PC-3 (cell line): ENCODE results near the gene C1D. TPM values are rescaled to one million over a fixed set of nuclear protein-coding genes. Genes with fewer than 3 reads are reported as not detected.

Experiments used
- ATAC-seq: fragments of 200-7000 bp; cut with Tn5 transposase; 2 replicates; pipeline ENCODE4 v1.9.1; 2020; ENCODE audit warnings: mild to moderate bottlenecking, moderate library complexity
- BruUV-seq: library from RNA; stranded (reverse); fragments of 400-500 nt; replicated peaks from 2 replicates; lab custom pipeline; 2021; lab: Mats Ljungman, UMichigan
- CTCF ChIA-PET: fragments of 300-600 bp; sonication (Branson Sonifier 250); formaldehyde crosslinking; loops from one replicate; lab custom pipeline; 2022; ENCODE audit warnings: antibody characterized with exemption; lab: Charles Lee
- POLR2A ChIA-PET: fragments of 300-600 bp; sonication (Branson Sonifier 250); formaldehyde crosslinking; loops from one replicate; lab custom pipeline; 2022; ENCODE audit warnings: antibody characterized with exemption; ENCODE audit not compliant: unreplicated experiment; lab: Charles Lee
- DNase-seq: peaks from one replicate; pipeline ENCODE4 v3.0.0-alpha.2; 2015
- H2AFZ ChIP-seq: fragments of 300-600 bp; sonication (generic); 2 replicates; pipeline ENCODE4 v1.6.0; 2016; ENCODE audit warnings: antibody characterized with exemption, low read length
- H3F3A ChIP-seq: fragments of 300-600 bp; sonication (generic); one replicate; pipeline ENCODE4 v1.6.0; 2017; ENCODE audit warnings: antibody characterized with exemption, low read length, control low read depth, mild to moderate bottlenecking; ENCODE audit not compliant: unreplicated experiment
- H3K27ac ChIP-seq: fragments of 300-600 bp; sonication (generic); 2 replicates; pipeline ENCODE4 v1.5.1; 2016; ENCODE audit warnings: mild to moderate bottlenecking, low read length
- H3K27me3 ChIP-seq: fragments of 300-600 bp; sonication (generic); 2 replicates; pipeline ENCODE4 v1.6.1; 2016; ENCODE audit warnings: low read length, mixed read lengths
- H3K36me3 ChIP-seq: fragments of 300-600 bp; sonication (generic); 2 replicates; pipeline ENCODE4 v1.6.1; 2016; ENCODE audit warnings: low read depth, mixed run types, low read length, mixed read lengths
- H3K4me1 ChIP-seq: fragments of 300-600 bp; sonication (generic); 2 replicates; pipeline ENCODE4 v1.5.1; 2016; ENCODE audit warnings: low read length; ENCODE audit not compliant: insufficient read depth
- H3K4me2 ChIP-seq: fragments of 300-600 bp; sonication (generic); 2 replicates; pipeline ENCODE4 v1.6.0; 2016; ENCODE audit warnings: low read length
- H3K4me3 ChIP-seq: fragments of 300-600 bp; sonication (generic); 2 replicates; pipeline ENCODE4 v1.5.1; 2016; ENCODE audit warnings: mild to moderate bottlenecking, low read length, mixed read lengths
- H3K79me2 ChIP-seq: fragments of 300-600 bp; sonication (generic); 2 replicates; pipeline ENCODE4 v1.6.1; 2017; ENCODE audit warnings: low read length, mixed read lengths
- H3K9ac ChIP-seq: fragments of 300-600 bp; sonication (generic); 2 replicates; pipeline ENCODE4 v1.6.0; 2016; ENCODE audit warnings: mild to moderate bottlenecking, low read length
- H3K9me2 ChIP-seq: fragments of 300-600 bp; sonication (generic); replicated peaks from 2 replicates; pipeline ENCODE4 v1.6.1; 2016; ENCODE audit warnings: mixed run types, low read length, mixed read lengths
- H3K9me3 ChIP-seq: fragments of 300-600 bp; sonication (generic); 2 replicates; pipeline ENCODE4 v1.6.1; 2016; ENCODE audit warnings: low read length, mixed read lengths
- H4K20me1 ChIP-seq: fragments of 300-600 bp; sonication (generic); 2 replicates; pipeline ENCODE4 v1.6.1; 2016; ENCODE audit warnings: low read length, mixed read lengths
- CTCF ChIP-seq: fragments of 300-600 bp; sonication (generic); conservative IDR thresholded peaks from 2 replicates; pipeline ENCODE4 v1.5.1; 2017; ENCODE audit warnings: antibody characterized with exemption, low read depth, mild to moderate bottlenecking, low read length
- EZH2 ChIP-seq: fragments of 300-600 bp; sonication (generic); IDR thresholded peaks from one replicate; pipeline ENCODE4 v1.6.1; 2017; ENCODE audit warnings: antibody characterized with exemption, mild to moderate bottlenecking, low read length; ENCODE audit not compliant: unreplicated experiment
- EZH2phosphoT487 ChIP-seq: fragments of 300-600 bp; sonication (generic); IDR thresholded peaks from 2 replicates; pipeline ENCODE4 v1.6.1; 2018; ENCODE audit warnings: mild to moderate bottlenecking, antibody characterized with exemption, low read length, borderline replicate concordance
- intact Hi-C: fragments of 100-400 bp; cut with micrococcal nuclease; formaldehyde crosslinking; loops from 2 replicates; pipeline ENCODE4 v1.9.0; 2023
- total RNA-seq: library from RNA; depleted of rRNA; stranded (reverse); fragments of >200 nt; gene quantifications from 2 replicates; pipeline ENCODE4 v1.2.3, GENCODE V29; 2014

C1D gene
- total RNA-seq, 1 experiment from 2014 or later = 19.1 TPM

DNA sequence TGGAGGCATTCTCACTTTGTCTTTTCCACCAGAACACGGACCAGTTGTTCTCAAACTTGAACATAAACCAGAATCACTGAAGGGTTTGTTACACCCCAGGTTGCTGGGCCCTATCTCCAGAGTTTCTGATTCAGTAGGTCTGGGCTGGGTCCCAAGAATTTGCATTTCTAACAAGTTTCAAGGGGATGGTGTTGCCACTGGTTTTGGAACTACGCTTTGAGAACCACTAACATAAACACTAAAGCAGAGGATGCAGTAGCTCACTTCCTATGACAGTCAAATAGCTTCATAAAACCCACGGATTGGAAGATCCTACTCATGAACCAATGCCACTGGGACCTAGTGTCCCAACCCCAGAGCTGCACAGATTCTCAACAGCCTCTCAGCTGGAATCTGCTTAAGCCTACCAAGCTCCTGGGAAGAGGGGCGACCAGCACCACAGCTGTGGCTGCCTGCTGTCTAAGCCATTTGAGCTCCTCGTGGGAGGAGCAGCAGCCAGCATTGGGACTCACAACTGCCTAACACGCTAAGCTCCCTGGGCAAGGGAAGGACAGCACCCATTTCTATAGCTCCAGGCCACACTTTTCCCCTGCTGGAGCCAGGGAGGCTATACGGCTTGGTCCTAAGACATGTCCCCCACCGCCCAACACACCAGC, 62.5 kb downstream of the C1D start:
- H3K79me2 ChIP-seq = no peaks in the 10 kb centered on the region
- POLR2A ChIA-PET = no interaction called here
- no peak for DNase-seq
- no peaks in the 10 kb centered on the region for H3K9me2 ChIP-seq
- no peaks in the 10 kb centered on the region for H3K9me3 ChIP-seq
- intact Hi-C loops = no loop called here
- no peak for TF ChIP-seq EZH2
- TF ChIP-seq CTCF = no peak
- TF ChIP-seq EZH2phosphoT487 = no peak
- ATAC-seq = no peak
- no peaks in the 10 kb centered on the region for H3K27me3 ChIP-seq
- CTCF ChIA-PET = no interaction called here
- H3K27ac ChIP-seq = no peak overlapping the region
- H3F3A ChIP-seq = peaks cover 6% of the 10 kb centered on the region
- peaks cover 23% of the 10 kb centered on the region for H3K4me1 ChIP-seq
- H3K4me3 ChIP-seq = no peak overlapping the region
- H3K9ac ChIP-seq = no peak overlapping the region
- no peaks in the 10 kb centered on the region for H3K36me3 ChIP-seq
- no peak overlapping the region for H3K4me2 ChIP-seq
- no TSS peak for BruUV-seq
- no peaks in the 10 kb centered on the region for H4K20me1 ChIP-seq
- no peak overlapping the region for H2AFZ ChIP-seq

DNA sequence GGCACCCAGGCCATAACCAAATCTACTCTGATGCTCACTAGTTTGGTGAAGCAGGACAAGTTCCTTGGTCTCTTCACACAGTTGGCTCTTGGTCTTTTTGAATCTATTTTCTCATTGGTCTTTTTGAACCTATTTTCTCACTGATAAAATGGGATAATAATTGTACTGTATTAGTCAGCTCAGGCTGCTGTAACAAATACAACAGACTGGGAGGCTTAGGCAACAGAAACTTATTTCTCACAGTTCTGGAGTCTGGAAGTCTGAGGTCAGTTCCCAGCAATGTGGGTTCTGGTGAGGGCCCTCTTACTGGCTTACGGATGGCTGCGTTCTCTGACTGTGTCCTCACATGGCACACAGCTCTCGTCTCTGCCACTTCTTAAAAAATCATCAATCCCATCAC, 63.5 kb downstream of the C1D start:
- no peak overlapping the region for H3K4me2 ChIP-seq
- intact Hi-C loops = no loop called here
- no TSS peak for BruUV-seq

DNA sequence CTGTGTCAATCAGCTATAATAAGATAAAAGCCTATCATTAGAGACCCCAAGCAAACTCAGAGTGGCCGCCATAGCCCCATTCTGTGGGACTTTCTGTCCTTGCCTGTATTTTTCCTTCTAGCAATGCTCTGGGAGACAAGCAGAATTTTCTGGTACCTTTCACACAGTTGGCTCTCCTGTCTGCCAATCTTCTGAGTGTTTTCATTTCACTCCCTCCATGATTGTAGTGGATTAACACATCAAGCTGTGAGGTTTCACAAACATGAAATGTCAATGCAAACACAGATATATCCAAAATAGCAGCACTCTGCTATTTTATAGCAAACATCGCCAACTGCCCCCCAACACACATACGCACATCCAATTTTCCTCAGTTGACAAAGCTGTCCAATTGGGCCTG, 64.9 kb downstream of the C1D start:
- Histone ChIP-seq H3K9me3 (no peaks in the 10 kb centered on the region), H3K4me1 (peaks cover 23% of the 10 kb centered on the region), H3K4me3 (no peak overlapping the region), H3K79me2 (no peaks in the 10 kb centered on the region), H3K36me3 (no peaks in the 10 kb centered on the region), H3K27me3 (no peaks in the 10 kb centered on the region), H3K9me2 (no peaks in the 10 kb centered on the region), H3F3A (peaks cover 6% of the 10 kb centered on the region), H3K27ac (peak overlapping the region; percentile 92), H2AFZ (no peak overlapping the region), H3K4me2 (peak overlapping the region; percentile 40), H3K9ac (peak overlapping the region; percentile 34), H4K20me1 (no peaks in the 10 kb centered on the region)
- DNase-seq = peak; percentile 65
- BruUV-seq = no TSS peak
- CTCF ChIA-PET = interaction anchor here (0.5 to 0.7 kb wide), 2 partner anchors 47 to 347 kb away, joined by 3 read pairs; no protein-coding TSS in a partner anchor
- TF ChIP-seq EZH2phosphoT487 = no peak
- TF ChIP-seq EZH2 = no peak
- no peak for TF ChIP-seq CTCF
- POLR2A ChIA-PET = interaction anchor here (0.6 kb wide), 2 partner anchors 70 to 155 kb away, joined by 3 read pairs; no protein-coding TSS in a partner anchor
- intact Hi-C loops = loop anchor here (1.0 kb wide), 1 partner anchor 81 kb away; no protein-coding TSS in a partner anchor
- ATAC-seq = peak; percentile 43

More for the DNA sequence above, 63.5 kb downstream of the C1D start:
- ChIA-PET POLR2A (no interaction called here), CTCF (no interaction called here)
- Histone ChIP-seq H3K27ac (no peak overlapping the region), H4K20me1 (no peaks in the 10 kb centered on the region), H3K36me3 (no peaks in the 10 kb centered on the region), H3K79me2 (no peaks in the 10 kb centered on the region), H3K27me3 (no peaks in the 10 kb centered on the region), H3F3A (peaks cover 6% of the 10 kb centered on the region), H2AFZ (no peak overlapping the region), H3K9me3 (no peaks in the 10 kb centered on the region), H3K9me2 (no peaks in the 10 kb centered on the region), H3K4me3 (no peak overlapping the region), H3K4me1 (peaks cover 23% of the 10 kb centered on the region), H3K9ac (no peak overlapping the region)
- DNase-seq (no peak), ATAC-seq (no peak)
- no peak for TF ChIP-seq EZH2phosphoT487
